ENCODE results near the gene MRPS22. TPM values are rescaled to one million over a fixed set of nuclear protein-coding genes. Genes with fewer than 3 reads are reported as not detected.

The MRPS22 gene
- total and polyA plus RNA-seq, 2 of the 13 experiments (the other 11 are each of a cell fraction or from before 2014, with no cell fraction given): 52.7 to 113 TPM

GRCh38 chr3:139343895-139344856 lies at the start of gene MRPS22 (continued):
- TF ChIP-seq PRDM10 (CRISPR knock-in tag; IDR thresholded peaks at IDR 0.05; ENCODE audit: low read depth) (peak; percentile 24; the same call in 1 of the 2 replicates), ZNF33B (CRISPR knock-in tag; IDR thresholded peaks at IDR 0.05) (no peak), ZNF776 (CRISPR knock-in tag; IDR thresholded peaks at IDR 0.05) (peak; percentile 56; the same call in 1 of the 2 replicates), ELF3 (CRISPR knock-in tag; IDR thresholded peaks at IDR 0.05) (no peak), POLR2AphosphoS2 (IDR thresholded peaks at IDR 0.05; ENCODE audit: low read depth, low read length) (no peak), NR2F2 (IDR thresholded peaks at IDR 0.05; ENCODE audit: borderline replicate concordance, low read depth) (no peak; the same call in 1 of the 2 replicates), HOXA5 (CRISPR knock-in tag; IDR thresholded peaks at IDR 0.05) (no peak), SNAPC5 (CRISPR knock-in tag; IDR thresholded peaks at IDR 0.05; ENCODE audit: borderline replicate concordance) (no peak), MIER3 (CRISPR knock-in tag; IDR thresholded peaks at IDR 0.05; ENCODE audit: borderline replicate concordance) (no peak), ZNF3 (CRISPR knock-in tag; IDR thresholded peaks at IDR 0.05) (no peak), GTF2F1 (IDR thresholded peaks at IDR 0.05; ENCODE audit: low read length) (no peak), ARID4A (CRISPR knock-in tag; IDR thresholded peaks at IDR 0.05; ENCODE audit: borderline replicate concordance) (peak; percentile 66; the same call in 1 of the 2 replicates), NFIC (IDR thresholded peaks at IDR 0.05; ENCODE audit: low read length) (peak; percentile 54; the same call in 1 of the 2 replicates), SMARCE1 (IDR thresholded peaks at IDR 0.05; ENCODE audit: borderline replicate concordance) (no peak), SRF (IDR thresholded peaks at IDR 0.05; ENCODE audit: low read depth, low read length) (peak; percentile 29; the same call in 1 of the 2 replicates), ZNF34 (CRISPR knock-in tag; IDR thresholded peaks at IDR 0.05; ENCODE audit: borderline replicate concordance) (peak; percentile 23; the same call in 1 of the 2 replicates), TAF15 (IDR thresholded peaks at IDR 0.05; ENCODE audit: low read depth, low read length, poor library complexity, severe bottlenecking) (no peak), ZNF558 (CRISPR knock-in tag; IDR thresholded peaks at IDR 0.05; ENCODE audit: borderline replicate concordance) (no peak), ELF4 (CRISPR knock-in tag; IDR thresholded peaks at IDR 0.05; ENCODE audit: borderline replicate concordance) (0 out of 2 replicates have a peak, but pooled peaks have one; percentile 48), ZNF737 (CRISPR knock-in tag; IDR thresholded peaks at IDR 0.05; ENCODE audit: borderline replicate concordance) (peak; percentile 51; the same call in 1 of the 2 replicates), KLF13 (CRISPR knock-in tag; IDR thresholded peaks at IDR 0.05) (no peak), MEIS1 (CRISPR knock-in tag; IDR thresholded peaks at IDR 0.05; ENCODE audit: borderline replicate concordance) (no peak)

Data from HepG2 (cell line).